GM21529 (cell line): ENCODE measurements around the gene MIB2.
"Not testable (repeated sequence)": the region's sequence is repeated elsewhere in the genome, so short reads cannot be mapped to it uniquely, and the experiment has no call there.

Experiments
- ATAC-seq: cut with Tn5 transposase; IDR thresholded peaks from one replicate; pipeline ENCODE4 v1.9.1; 2021; ENCODE audit not compliant: unreplicated experiment

Gene MIB2

DNA sequence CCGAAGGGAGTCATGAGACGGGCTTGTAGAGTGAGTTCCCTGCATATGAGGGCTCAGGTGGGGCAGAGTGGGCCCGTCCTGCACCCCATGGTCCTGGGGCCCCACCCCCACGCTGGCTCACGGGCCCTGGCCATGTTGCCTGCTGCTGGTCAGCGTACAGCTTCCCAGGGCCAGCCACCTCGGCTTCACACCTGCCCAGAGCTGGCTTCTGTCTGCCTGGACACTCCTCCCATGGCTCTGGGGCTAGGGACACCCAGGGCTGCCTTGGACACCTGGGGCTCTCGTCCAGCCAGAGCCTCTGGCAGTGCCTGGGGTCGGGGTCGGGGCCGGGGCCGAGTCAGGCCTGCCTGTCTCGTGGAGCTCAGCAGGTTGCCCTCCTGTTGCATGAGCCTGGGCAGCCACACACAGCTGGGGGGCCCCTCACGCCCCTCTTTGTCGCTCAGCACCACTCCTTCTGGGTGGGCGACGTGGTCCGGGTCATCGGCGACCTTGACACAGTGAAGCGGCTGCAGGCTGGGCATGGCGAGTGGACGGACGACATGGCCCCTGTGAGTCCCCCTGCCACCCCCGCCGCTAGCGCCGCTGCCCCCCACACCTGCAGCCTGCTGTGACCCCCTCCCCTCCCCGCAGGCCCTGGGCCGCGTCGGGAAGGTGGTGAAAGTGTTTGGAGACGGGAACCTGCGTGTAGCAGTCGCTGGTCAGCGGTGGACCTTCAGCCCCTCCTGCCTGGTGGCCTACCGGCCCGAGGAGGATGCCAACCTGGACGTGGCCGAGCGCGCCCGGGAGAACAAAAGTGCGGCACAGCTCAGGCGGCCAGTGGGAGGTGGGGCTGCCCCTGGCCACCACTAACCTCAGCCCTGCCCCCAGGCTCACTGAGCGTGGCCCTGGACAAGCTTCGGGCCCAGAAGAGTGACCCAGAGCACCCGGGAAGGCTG lies 11.2 kb downstream of the MIB2 start:
- ATAC-seq: no peak

DNA sequence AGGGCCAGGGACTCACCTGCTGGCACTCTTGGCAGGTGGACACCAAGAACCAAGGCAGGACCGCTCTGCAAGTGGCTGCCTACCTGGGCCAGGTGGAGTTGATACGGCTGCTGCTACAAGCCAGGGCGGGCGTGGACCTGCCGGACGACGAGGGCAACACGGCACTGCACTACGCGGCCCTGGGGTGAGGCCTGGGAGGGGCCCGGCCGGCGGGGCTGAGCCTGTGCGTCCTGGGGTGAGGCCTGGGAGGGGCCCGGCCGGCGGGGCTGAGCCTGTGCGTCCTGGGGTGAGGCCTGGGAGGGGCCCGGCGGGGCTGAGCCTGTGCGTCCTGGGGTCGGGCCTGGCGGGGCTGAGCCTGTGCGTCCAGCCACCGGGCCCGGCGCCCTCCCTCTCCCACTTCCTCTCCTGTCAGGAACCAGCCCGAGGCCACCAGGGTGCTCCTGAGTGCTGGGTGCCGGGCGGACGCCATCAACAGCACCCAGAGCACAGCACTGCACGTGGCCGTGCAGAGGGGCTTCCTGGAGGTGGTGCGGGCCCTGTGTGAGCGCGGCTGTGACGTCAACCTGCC lies 12.0 kb downstream of the MIB2 start:
- no peak for ATAC-seq

DNA sequence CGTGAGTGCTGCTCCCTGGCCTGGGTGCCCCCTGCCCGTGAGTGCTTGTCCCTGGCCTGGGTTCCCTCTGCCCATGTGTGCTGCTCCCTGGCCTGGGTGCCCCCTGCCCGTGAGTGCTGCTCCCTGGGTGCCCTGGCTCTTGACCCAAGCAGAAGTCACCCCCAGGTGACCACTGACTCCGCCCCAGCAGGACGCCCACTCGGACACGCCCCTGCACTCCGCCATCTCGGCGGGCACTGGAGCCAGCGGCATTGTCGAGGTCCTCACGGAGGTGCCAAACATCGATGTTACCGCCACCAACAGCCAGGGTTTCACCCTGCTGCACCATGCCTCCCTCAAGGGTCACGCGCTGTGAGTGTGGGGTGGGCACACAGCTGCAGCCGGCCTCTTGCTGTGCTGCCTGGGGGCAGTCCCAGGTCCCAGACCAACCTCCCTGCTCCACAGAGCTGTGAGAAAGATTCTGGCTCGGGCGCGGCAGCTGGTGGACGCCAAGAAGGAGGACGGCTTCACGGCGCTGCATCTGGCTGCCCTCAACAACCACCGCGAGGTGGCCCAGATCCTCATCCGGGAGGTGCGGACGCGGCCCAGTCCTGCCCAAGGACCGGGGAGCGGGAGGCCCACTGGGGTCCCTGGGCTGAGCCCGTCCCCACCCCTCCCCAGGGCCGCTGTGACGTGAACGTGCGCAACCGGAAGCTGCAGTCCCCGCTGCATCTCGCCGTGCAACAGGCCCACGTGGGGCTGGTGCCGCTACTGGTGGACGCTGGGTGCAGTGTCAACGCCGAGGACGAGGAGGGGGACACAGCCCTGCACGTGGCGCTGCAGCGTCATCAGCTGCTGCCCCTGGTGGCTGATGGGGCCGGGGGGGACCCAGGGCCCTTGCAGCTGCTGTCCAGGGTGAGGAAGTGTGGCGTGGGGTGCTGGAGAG lies 12.8 kb downstream of the MIB2 start:
- no peak for ATAC-seq

DNA sequence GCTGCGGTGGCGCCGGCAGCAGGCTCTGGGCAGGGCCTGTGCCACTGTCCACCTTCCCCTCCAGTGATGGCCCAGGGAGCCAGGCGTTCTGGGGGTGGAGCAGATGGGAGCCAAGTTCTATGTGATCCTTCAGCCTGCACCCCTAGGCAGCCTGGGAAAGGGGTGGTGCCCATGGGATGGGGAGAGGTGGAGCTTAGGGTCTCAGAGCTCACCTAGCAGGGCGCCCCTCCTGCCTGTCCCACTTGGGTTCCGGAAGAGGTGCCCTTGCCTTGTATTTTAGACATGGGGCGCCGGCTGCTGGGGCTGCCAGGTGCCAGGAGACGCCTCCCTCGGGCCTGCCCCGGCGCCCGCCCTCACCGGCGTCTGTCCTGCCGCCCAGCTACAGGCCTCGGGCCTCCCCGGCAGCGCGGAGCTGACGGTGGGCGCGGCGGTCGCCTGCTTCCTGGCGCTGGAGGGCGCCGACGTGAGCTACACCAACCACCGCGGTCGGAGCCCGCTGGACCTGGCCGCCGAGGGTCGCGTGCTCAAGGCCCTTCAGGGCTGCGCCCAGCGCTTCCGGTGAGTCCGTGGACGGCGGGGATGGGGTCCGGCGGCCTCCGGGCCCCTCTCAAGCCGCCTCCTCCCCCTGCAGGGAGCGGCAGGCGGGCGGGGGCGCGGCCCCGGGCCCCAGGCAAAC lies 13.6 kb downstream of the MIB2 start:
- ATAC-seq: no peak

DNA sequence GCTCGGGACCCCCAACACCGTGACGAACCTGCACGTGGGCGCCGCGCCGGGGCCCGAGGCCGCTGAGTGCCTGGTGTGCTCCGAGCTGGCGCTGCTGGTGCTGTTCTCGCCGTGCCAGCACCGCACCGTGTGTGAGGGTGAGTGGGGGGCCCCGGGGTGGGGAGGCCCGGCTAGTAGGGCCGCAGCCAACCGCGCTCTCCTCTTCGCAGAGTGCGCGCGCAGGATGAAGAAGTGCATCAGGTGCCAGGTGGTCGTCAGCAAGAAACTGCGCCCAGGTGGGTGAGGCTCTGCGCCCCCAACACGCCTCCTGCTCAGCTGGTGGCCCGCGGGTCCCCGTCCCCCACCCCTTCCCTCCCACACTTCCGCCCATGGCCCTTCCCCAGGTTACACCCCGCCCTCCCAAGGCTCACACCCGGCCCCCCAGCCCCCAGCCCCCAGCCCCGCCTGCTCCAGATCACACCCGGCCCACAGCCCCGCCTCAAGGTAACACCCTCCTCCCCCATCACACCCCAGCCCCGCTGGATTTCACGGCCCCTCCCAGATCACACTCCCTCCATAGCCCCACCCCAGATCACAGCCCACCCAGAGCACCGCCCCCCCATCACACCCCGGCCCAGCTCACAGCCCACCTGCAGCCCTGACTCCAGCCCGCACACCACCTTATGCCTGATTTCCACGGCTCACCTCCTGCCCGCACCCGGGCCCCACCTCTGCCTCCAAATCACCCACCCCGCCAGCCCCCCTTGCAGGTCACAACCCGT lies 14.3 kb downstream of the MIB2 start:
- ATAC-seq: no peak

DNA sequence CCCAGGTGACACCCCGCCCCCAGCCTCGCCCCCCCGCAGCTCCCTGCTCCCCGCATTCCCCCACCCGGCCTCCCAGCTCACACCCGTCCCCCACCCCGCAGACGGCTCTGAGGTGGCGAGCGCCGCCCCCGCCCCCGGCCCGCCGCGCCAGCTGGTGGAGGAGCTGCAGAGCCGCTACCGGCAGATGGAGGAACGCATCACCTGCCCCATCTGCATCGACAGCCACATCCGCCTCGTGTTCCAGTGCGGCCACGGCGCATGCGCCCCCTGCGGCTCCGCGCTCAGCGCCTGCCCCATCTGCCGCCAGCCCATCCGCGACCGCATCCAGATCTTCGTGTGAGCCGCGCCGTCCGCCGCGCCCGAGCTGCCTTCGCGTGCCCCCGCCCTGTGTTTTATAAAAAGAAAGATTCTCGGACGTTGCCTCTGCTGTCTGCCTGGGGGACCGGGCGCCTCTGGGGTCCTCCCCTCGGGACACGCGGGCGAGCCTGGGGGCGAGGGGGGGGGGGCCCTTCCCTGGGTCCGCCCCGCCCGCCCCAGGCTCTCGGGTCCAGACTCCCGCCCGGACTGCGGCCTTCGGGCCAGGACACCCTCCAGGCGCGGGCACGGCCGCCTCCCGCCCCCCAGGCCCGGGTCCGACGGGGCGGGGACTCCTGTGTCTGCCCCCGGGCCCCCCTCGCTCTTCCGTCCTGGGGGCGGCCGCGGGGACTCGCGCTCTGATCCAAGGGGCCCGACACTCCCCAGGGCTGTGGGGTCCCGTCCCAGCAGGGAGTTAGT lies 15.1 kb downstream of the MIB2 start:
- ATAC-seq: peak; percentile 60

DNA sequence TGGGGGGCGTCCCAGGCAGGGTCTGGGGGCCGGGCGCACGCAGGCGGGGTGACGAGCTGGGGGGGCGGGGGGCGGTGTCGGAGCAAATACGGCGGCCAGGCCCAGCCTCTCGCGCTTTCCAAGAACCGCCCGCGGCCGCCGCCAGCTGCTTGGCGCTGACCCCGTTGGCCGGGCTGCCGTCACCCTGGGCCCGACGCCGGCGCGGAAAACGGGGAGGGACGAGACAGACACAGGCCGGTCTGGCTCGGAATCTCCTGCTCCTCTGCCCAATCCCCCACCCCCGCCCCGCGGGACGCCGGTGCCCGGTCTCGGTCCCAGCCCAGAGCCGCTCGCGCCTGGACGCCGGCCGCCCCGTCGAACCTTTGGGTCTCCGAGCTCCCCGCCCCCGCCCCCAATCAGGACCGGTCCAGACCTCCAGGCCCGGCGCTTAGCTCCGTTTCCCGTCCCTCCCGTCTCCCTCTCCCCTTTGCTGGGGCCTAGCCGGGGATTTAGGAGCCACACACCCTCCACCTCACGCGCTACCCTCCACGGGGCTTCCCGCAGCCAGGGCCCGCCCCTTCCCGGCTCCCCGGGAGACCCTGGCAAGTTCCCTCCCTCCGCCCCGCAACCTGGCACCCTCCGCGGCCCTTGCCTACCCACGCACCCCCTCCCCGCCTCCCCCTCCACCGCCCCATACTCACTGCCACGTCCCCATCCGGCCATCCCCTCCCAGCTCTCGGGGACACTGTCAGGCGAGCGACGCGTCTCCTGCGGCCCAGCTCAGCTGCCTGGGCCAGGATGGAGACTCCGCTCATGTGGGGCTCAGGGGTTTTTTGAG lies 15.9 kb downstream of the MIB2 start:
- ATAC-seq: no peak

DNA sequence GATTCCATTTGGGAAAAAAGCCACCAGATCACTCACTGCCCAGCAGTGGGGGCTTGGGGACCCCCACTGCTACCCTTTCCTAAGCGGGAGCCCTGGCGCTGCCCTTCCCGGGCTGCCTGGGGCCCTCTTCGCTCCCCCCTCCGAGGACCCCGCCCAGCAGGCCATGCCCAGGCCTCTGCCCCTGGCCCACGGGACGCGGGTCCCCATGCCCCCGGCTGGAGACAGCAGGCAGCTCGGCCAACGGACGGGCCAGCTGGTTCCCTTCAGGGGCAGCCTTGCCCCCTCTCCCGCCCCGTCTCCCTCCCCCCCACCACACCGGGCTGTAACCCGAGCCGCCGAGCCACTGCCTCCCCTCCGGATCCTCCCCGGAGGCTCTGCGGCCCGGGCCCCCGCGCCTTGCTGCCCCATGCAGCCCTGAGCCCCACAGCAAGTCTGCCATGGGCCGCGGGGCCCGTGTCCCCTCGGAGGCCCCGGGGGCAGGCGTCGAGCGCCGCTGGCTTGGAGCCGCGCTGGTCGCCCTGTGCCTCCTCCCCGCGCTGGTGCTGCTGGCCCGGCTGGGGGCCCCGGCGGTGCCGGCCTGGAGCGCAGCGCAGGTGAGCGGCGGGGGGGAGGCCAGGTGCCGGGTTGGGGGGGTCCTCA lies 16.6 kb downstream of the MIB2 start, which contains the start of gene MMP23B:
MMP23B (plus strand) TSS at position 392 of the 639 bp plus-strand sequence; CDS start at position 438, 46 bp downstream.
- no peak for ATAC-seq

DNA sequence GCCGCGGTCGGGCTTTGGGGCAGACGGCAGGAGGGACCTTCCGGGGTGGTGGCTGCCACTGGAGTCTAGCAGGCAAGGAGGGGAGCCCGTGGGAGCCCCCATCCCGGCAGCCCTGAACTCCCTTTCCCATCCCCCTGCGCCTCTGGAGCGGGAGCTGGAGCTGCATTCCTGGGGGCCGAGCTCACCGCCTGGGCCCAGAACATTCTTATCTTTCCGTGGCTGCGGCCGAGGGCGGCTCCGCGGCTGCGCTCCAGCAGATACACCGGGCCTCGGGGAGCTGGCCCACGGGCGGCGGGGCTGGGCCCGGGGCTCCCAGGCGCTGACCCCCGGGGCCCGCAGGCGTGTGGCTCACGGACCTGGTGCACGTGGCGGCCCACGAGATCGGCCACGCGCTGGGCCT lies 18.1 kb downstream of the MIB2 start:
- ATAC-seq: not testable (repeated sequence)

DNA sequence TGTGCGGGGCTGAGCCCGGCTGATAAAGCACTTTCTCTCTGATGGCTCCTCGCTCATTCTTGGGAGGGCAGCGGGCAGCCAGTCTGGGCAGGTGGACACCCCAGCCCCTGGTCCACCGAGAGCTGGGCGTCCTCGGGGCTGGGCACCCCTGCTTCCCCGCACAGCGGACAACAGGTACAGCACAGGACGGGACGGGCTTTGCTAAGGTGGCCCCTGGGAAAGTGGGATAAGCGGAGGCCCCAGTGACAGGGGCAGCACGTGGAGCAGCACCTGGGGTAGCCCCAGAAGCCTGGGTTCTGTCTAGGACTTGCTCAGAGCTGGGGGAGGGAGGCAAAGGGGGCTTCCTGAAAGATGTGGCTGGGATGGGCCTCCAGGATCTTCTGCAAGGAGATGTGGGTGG lies 19.3 kb downstream of the MIB2 start:
- not testable (repeated sequence) for ATAC-seq

DNA sequence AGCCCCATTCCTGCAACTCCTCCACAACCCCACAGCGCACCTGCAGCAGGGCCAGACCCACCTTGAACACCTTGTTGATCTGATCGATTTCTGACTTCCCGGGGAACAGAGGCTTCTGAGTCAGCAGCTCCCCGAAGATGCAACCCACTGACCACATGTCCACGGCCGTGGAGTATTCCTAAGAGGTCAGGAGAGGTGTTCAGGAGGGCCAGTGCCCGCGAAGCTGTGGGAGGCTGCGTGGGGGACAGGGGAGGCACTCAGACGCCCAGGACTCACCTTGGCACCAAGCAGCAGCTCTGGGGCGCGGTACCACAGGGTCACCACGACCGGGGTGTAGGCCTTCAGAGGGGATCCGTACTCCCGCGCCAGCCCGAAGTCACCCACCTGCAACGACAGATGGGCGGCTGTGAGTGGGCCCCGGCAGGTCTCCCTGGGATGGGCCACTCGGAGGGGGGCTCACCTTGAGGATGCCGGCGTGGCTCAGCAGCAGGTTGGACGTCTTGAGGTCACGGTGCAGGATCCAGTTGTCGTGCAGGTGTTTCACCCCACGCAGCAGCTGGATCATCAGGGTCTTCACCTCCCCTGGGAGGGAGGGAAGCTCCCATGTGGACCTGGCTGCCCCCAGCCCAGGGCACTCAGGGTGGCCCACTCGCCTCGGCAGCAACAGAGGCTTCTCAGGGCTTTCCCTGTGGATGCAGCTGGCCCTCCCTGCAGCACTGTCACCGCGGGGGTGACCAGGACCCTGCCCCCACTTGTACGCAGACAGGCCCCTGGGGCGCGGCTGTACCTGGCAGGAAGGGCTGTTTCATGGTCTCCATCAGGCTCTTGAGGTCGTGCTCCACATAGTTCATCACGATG lies 21.6 kb downstream of the MIB2 start:
- ATAC-seq: not testable (repeated sequence)

DNA sequence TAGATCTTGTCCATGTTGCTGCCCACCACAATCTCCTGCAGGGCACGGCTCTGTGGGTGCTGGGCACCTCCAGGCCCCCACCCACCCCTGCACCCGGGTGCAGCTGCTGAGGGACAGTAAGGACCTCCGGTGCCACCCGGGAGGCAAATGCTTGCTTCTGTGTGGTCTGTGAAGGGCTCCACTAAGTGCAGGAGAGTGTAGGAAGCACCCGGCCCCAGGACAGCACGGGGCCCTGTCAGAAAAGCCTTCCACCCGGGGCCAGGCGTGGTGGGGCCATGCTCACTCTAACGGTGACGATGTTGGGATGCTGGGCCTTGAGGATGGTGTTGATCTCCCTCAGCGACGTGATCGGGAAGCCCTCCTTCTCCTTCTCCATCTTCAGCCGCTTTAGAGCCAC lies 22.2 kb downstream of the MIB2 start:
- not testable (repeated sequence) for ATAC-seq

DNA sequence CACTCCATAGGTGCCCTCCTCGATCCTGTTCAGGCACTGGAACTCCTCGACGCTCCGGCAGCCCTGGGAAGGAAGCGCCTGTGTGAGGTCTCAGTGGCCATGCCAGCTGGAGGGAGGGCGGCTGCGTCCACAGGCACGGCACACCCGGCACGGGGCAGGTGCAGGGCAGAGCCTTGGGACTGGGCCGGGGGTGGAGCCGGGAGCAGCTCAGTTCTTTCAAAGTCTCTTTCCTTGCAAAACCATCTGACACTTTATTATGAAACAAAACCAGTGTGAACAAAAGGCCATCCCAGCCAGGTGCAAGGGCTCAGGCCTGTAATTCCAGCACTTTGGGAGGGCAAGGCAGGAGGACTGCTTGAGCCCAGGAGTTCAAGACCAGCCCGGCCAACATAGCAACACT lies 23.2 kb downstream of the MIB2 start:
- not testable (repeated sequence) for ATAC-seq

DNA sequence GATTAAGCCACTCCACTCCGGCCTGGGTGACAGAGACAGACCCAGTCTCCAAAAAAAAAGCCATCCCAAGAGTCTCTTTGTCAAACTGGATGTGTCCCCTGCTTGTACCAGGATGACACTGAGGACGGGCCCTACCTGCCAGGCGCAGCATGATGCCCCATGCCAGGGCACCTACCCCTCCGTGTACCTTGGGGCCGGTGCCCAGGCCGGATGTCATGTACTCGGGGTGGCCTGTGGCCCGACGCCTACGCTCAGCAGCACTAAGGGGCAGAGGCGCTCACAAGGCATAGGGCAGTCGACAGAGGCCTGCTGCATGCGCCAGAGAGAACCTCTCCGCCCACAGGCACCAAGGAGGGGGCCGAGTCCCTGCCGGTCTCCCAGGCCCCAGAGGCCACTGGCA lies 24.1 kb downstream of the MIB2 start:
- not testable (repeated sequence) for ATAC-seq

DNA sequence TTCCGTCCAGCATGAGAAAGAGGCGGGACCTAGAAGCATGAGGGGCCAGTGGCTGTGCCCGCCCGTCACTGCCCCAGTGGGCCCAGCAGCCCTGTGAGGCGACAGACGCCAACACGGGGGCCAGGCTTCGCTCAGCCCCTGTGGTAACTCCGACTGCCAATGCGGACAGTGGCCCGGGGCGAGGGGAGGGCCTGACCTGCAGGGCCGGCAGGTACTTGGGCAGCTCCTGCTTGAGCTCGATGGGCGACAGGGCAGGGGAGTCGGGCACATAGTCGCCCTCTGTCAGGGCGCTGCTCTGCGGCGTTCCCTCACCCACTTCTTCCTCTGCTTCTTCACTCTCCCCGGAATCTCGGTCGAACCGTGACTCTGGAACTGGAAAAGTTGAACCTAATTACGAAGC lies 24.8 kb downstream of the MIB2 start:
- not testable (repeated sequence) for ATAC-seq

DNA sequence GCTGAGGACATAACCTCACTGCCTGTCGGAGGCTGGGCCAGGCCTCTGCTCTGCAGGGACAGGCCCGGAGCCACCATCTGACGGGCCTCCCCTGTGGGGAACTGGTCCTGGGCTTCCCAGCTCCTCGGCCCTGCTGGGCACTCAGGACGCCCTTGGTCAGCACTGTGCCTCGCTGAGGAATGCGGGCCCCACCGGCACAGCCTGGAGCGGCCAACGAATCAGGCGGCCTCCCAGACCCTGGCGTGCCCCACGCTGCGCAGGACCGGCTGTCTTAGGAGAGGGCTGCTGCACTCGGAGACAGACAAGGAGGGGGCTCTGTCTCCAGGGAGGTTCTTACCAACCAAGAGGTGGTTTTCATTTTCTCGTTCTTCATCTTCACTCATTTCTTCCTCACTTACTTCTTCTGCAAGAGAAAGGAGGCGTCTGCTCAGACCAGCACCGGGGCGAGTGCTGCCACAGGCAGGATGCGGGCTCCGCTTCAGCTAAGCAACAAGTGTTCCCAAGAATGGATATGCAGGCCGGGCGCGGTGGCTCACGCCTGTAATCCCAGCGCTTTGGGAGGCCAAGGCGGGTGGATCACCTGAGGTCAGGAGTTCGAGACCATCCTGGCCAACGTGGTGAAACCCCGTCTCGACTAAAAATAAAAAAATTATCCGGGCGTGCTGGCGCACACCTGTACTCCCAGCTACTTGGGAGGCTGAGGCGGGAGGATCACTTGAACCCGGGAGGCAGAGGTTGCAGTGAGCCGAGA lies 25.6 kb downstream of the MIB2 start:
- ATAC-seq: not testable (repeated sequence)
